A549 (cell line): ENCODE measurements around the gene ANKRD27. TPM values are rescaled to one million over a fixed set of nuclear protein-coding genes. Genes with fewer than 3 reads are reported as not detected.
A peak's percentile ranks its signal among the peaks of the same experiment; 100 is the strongest.

Experiments used
- ATAC-seq, 2 experiments: fragments of 200-7000 bp in 1 of 2; fragments of >200 bp in 1 of 2; cut with Nextera tagmentation in 1 of 2; cut with Tn5 transposase in 1 of 2; 3 replicates each; pipeline versions ENCODE4 v1.8.0 to v1.9.1; 2018 to 2020; ENCODE audit warnings: mild to moderate bottlenecking in 1 of 2, moderate library complexity in 1 of 2
- CTCF ChIA-PET: fragments of 300-600 bp; sonication (Branson Sonifier 250); formaldehyde crosslinking; extraction: SDS; loops from one replicate; lab custom pipeline; 2021; ENCODE audit warnings: antibody characterized with exemption, inconsistent platforms; lab: Yijun Ruan, JAX
- POLR2A ChIA-PET: fragments of 350-600 bp; formaldehyde crosslinking; extraction: SDS; loops from one replicate; lab custom pipeline; 2021; ENCODE audit warnings: antibody characterized with exemption, inconsistent platforms; lab: Yijun Ruan, JAX
- DNase-seq, 2 experiments: peaks; one replicate each; pipeline versions ENCODE4 v3.0.0 to v3.0.0-alpha.2; 2011 to 2016; ENCODE audit warnings: low read depth in 1 of 2, low spot score in 1 of 2
- FAIRE-seq: peaks from 2 replicates; lab custom pipeline; 2011; peaks lifted over from hg19 to GRCh38; lab: Jason Lieb, UNC
- H3K27ac ChIP-seq, 2 experiments: fragments of >200 bp; sonication (Bioruptor Twin); formaldehyde crosslinking; 3 replicates each; pipeline ENCODE4 v1.5.1; 2016 to 2017
- H3K4me1 ChIP-seq: fragments of >200 bp; sonication (Bioruptor Twin); formaldehyde crosslinking; 3 replicates; pipeline ENCODE4 v1.6.1; 2016
- H3K4me2 ChIP-seq: fragments of >200 bp; sonication (Bioruptor Twin); formaldehyde crosslinking; 3 replicates; pipeline ENCODE4 v1.6.1; 2016
- H3K4me3 ChIP-seq: fragments of >200 bp; sonication (Bioruptor Twin); formaldehyde crosslinking; 3 replicates; pipeline ENCODE4 v1.5.1; 2016
- H3K9me3 ChIP-seq: fragments of >200 bp; sonication (Bioruptor Twin); formaldehyde crosslinking; 3 replicates; pipeline ENCODE4 v1.6.1; 2016
- EP300 ChIP-seq, 2 experiments: fragments of >200 bp; sonication (Bioruptor Twin); formaldehyde crosslinking; IDR thresholded peaks; 2 replicates in 1 of 2; 3 replicates in 1 of 2; pipeline ENCODE4 v1.6.1; 2016 to 2017
- HDAC2 ChIP-seq: fragments of 200-600 bp; sonication (generic); IDR thresholded peaks from 2 replicates; pipeline ENCODE4 v1.6.1; 2016
- HOXA7 ChIP-seq: fragments of 250-450 bp; sonication (Bioruptor Pico); IDR thresholded peaks from 2 replicates; pipeline ENCODE4 v1.5.0; 2020; ENCODE audit warnings: mild to moderate bottlenecking, moderate library complexity
- HOXB13 ChIP-seq: fragments of 250-450 bp; sonication (Bioruptor Pico); IDR thresholded peaks from 2 replicates; pipeline ENCODE4 v1.5.0; 2020; ENCODE audit warnings: low read depth, mild to moderate bottlenecking, moderate library complexity
- HOXB5 ChIP-seq: fragments of 250-450 bp; sonication (Bioruptor Pico); IDR thresholded peaks from 2 replicates; pipeline ENCODE4 v1.5.0; 2020; ENCODE audit warnings: mild to moderate bottlenecking, moderate library complexity
- JUN ChIP-seq, 2 experiments: fragments of >200 bp; sonication (Bioruptor Twin); formaldehyde crosslinking; IDR thresholded peaks; 2 replicates in 1 of 2; 3 replicates in 1 of 2; pipeline ENCODE4 v1.6.1; 2016 to 2017
- JUNB ChIP-seq: fragments of >200 bp; sonication (Bioruptor Twin); formaldehyde crosslinking; IDR thresholded peaks from 2 replicates; pipeline ENCODE4 v1.6.1; 2016
- NFE2L2 ChIP-seq: fragments of 150-350 bp; conservative IDR thresholded peaks from 2 replicates; pipeline ENCODE4 v1.6.1; 2014; ENCODE audit warnings: low read length
- NPAS2 ChIP-seq: fragments of 250-450 bp; sonication (Bioruptor Pico); IDR thresholded peaks from 2 replicates; pipeline ENCODE4 v1.8.0; 2022; ENCODE audit warnings: mild to moderate bottlenecking, moderate library complexity, borderline replicate concordance
- NR3C1 ChIP-seq: fragments of >200 bp; sonication (Bioruptor Twin); formaldehyde crosslinking; IDR thresholded peaks from 3 replicates; pipeline ENCODE4 v1.6.1; 2017
- PHF8 ChIP-seq: fragments of 200-600 bp; sonication (generic); IDR thresholded peaks from 2 replicates; pipeline ENCODE4 v1.6.1; 2016; ENCODE audit warnings: low read depth, mild to moderate bottlenecking, antibody characterized with exemption, moderate library complexity, borderline replicate concordance
- RARB ChIP-seq: fragments of 250-450 bp; sonication (Bioruptor Pico); IDR thresholded peaks from 2 replicates; pipeline ENCODE4 v1.8.0; 2021; ENCODE audit warnings: mild to moderate bottlenecking, moderate library complexity
- SMC3 ChIP-seq: fragments of >200 bp; sonication (Bioruptor Twin); formaldehyde crosslinking; IDR thresholded peaks from 3 replicates; pipeline ENCODE4 v1.6.1; 2018; ENCODE audit warnings: inconsistent platforms
- TFCP2L1 ChIP-seq: fragments of 250-450 bp; sonication (Bioruptor Pico); IDR thresholded peaks from 2 replicates; pipeline ENCODE4 v1.5.0; 2021; ENCODE audit warnings: mild to moderate bottlenecking
- TP53 ChIP-seq: fragments of 250-450 bp; sonication (Bioruptor Pico); IDR thresholded peaks from 2 replicates; pipeline ENCODE4 v1.5.0; 2021; ENCODE audit warnings: mild to moderate bottlenecking, moderate library complexity
- WGBS: methylation state at CpG from one replicate; pipeline ENCODE4 v1.1.6; 2017; ENCODE audit errors: missing lambda C conversion rate; 5-methylcytosine and 5-hydroxymethylcytosine counted together
- polyA plus RNA-seq, 4 experiments: library from polyadenylated mRNA; depleted of rRNA in 3 of 4; stranded (reverse); fragments of >200 nt; fragmentation: RNase III in 1 of 4; extraction: RNeasy Plus Mini Kit Qiagen cat#74134 plus additional on column Dnase treatment in 1 of 4; gene quantifications; 2 replicates in 3 of 4; 3 replicates in 1 of 4; pipeline ENCODE4 v1.2.3, GENCODE V29; 2011 to 2017
- TF ChIP-seq, protein P1 (sequence below): fragments of 200-600 bp; sonication (generic); IDR thresholded peaks from 2 replicates; pipeline ENCODE4 v1.6.1; 2016; ENCODE audit warnings: antibody characterized with exemption, mild to moderate bottlenecking, moderate library complexity
- TF ChIP-seq, protein P2 (sequence below): fragments of >200 bp; sonication (Bioruptor Twin); formaldehyde crosslinking; IDR thresholded peaks from 3 replicates; pipeline ENCODE4 v1.6.1; 2016
- TF ChIP-seq, protein P3 (sequence below): fragments of 250-450 bp; sonication (Bioruptor Pico); IDR thresholded peaks from 2 replicates; pipeline ENCODE4 v1.5.0; 2020; ENCODE audit warnings: low read depth, mild to moderate bottlenecking, moderate library complexity
- TF ChIP-seq, protein P4 (sequence below): IDR thresholded peaks from 2 replicates; pipeline ENCODE4 v1.6.1; 2012
- TF ChIP-seq, protein P5 (sequence below): fragments of 150-350 bp; IDR thresholded peaks from 2 replicates; pipeline ENCODE4 v1.6.1; 2014; ENCODE audit warnings: low read depth, mild to moderate bottlenecking, low read length

The ANKRD27 gene
- polyA plus RNA-seq, 2 of the 4 experiments (the other 2 are of a cell fraction), result 23.1 to 60.8 TPM

DNA sequence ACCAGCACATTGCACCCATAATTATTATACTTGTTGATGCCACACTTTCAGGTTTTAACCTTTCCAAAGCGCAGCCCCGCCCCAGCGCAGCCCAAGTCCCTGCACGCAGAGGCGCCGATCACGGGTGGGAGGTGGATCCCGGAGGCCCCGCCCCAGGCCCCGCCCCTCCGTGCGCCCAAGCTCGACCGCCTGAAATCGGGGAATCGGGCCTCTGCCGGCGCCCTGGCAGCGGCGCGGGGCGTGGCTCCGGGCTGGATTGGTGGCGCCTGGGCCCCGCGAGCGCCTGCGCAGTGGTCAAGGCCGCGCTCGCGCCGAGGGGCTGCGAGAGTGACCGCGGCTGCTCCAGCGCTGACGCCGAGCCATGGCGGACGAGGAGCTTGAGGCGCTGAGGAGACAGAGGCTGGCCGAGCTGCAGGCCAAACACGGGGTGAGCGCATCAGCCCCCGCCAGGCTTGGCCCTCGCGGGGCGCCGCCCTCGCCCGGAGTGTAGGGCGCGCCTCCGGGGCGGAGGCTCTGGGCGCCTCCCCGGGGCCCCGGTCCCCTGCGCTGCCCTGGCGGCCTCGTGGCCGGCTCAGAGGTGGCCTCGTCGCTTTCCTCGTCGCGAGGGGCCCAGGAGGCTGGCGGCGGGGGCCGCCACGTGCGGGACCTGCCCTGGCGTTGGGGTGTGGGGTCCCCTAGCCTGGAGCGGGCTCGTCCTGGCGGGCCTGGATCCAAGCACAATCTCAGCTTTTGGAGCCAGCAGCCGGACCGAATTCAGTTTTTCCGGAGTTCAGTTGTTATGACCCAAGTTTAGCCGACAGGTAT is 93.9 kb downstream of the ANKRD27 start, which contains the start of gene PDCD5 (continued):
- TF ChIP-seq, protein P1, sequence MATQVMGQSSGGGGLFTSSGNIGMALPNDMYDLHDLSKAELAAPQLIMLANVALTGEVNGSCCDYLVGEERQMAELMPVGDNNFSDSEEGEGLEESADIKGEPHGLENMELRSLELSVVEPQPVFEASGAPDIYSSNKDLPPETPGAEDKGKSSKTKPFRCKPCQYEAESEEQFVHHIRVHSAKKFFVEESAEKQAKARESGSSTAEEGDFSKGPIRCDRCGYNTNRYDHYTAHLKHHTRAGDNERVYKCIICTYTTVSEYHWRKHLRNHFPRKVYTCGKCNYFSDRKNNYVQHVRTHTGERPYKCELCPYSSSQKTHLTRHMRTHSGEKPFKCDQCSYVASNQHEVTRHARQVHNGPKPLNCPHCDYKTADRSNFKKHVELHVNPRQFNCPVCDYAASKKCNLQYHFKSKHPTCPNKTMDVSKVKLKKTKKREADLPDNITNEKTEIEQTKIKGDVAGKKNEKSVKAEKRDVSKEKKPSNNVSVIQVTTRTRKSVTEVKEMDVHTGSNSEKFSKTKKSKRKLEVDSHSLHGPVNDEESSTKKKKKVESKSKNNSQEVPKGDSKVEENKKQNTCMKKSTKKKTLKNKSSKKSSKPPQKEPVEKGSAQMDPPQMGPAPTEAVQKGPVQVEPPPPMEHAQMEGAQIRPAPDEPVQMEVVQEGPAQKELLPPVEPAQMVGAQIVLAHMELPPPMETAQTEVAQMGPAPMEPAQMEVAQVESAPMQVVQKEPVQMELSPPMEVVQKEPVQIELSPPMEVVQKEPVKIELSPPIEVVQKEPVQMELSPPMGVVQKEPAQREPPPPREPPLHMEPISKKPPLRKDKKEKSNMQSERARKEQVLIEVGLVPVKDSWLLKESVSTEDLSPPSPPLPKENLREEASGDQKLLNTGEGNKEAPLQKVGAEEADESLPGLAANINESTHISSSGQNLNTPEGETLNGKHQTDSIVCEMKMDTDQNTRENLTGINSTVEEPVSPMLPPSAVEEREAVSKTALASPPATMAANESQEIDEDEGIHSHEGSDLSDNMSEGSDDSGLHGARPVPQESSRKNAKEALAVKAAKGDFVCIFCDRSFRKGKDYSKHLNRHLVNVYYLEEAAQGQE, result 0 out of 2 replicates have a peak, but pooled peaks have one; percentile 20
- TF ChIP-seq JUN (IDR thresholded peaks at IDR 0.05), result peak; percentile 82 to 96
- TF ChIP-seq HOXB5 (CRISPR knock-in tag), result peak; percentile 93
- TF ChIP-seq, protein P2, sequence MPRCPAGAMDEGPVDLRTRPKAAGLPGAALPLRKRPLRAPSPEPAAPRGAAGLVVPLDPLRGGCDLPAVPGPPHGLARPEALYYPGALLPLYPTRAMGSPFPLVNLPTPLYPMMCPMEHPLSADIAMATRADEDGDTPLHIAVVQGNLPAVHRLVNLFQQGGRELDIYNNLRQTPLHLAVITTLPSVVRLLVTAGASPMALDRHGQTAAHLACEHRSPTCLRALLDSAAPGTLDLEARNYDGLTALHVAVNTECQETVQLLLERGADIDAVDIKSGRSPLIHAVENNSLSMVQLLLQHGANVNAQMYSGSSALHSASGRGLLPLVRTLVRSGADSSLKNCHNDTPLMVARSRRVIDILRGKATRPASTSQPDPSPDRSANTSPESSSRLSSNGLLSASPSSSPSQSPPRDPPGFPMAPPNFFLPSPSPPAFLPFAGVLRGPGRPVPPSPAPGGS, result peak; percentile 97
- TF ChIP-seq HOXA7 (CRISPR knock-in tag), result no peak
- TF ChIP-seq PHF8, result peak; percentile 97
- TF ChIP-seq, protein P3, sequence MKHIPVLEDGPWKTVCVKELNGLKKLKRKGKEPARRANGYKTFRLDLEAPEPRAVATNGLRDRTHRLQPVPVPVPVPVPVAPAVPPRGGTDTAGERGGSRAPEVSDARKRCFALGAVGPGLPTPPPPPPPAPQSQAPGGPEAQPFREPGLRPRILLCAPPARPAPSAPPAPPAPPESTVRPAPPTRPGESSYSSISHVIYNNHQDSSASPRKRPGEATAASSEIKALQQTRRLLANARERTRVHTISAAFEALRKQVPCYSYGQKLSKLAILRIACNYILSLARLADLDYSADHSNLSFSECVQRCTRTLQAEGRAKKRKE (CRISPR knock-in tag), result peak; percentile 72; the same call in 1 of the 2 replicates
- no peak for TF ChIP-seq JUNB
- no peak for TF ChIP-seq RARB (CRISPR knock-in tag)
- peak; percentile 63; the same call in 1 of the 2 replicates for TF ChIP-seq HOXB13 (CRISPR knock-in tag)
- no peak for TF ChIP-seq NFE2L2
- TF ChIP-seq, protein P4, sequence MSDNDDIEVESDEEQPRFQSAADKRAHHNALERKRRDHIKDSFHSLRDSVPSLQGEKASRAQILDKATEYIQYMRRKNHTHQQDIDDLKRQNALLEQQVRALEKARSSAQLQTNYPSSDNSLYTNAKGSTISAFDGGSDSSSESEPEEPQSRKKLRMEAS, result peak; percentile 87
- no peak for TF ChIP-seq NPAS2 (CRISPR knock-in tag)
- TF ChIP-seq HDAC2, result no peak
- 0 out of 2 replicates have a peak, but pooled peaks have one; percentile 29 for TF ChIP-seq TP53
- peak; percentile 36; the same call in 1 of the 2 replicates for TF ChIP-seq TFCP2L1 (CRISPR knock-in tag)
- TF ChIP-seq, protein P5, sequence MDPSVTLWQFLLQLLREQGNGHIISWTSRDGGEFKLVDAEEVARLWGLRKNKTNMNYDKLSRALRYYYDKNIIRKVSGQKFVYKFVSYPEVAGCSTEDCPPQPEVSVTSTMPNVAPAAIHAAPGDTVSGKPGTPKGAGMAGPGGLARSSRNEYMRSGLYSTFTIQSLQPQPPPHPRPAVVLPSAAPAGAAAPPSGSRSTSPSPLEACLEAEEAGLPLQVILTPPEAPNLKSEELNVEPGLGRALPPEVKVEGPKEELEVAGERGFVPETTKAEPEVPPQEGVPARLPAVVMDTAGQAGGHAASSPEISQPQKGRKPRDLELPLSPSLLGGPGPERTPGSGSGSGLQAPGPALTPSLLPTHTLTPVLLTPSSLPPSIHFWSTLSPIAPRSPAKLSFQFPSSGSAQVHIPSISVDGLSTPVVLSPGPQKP, result no peak
- no peak for TF ChIP-seq EP300 (IDR thresholded peaks at IDR 0.05)
- TF ChIP-seq, all 56 proteins: peak for 15

DNA sequence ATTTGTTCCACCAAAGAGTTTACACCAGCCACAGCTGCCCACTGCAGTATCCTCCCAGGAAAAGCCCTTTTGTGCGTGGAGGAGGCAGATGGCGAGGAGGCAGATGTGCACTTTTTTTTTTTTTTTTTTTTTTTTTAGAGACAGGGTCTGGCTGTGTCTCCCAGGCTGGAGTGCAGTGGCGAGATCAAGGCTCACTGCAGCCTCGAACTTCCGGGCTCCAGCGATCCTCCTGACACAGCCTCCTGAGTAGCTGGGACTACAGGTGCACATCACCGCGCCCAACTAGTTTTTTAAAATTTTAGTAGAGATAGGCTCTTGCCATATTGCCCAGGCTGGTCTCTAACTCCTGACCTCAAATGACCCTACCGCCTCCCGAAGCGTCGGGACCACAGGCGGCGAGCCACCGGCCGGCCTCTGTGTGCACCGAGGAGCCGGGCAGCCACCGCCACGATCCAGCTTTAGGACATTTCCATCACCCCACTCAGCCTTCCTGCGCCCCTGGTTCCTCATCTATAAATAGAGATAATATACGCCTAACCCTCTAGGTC is 94.6 kb downstream of the ANKRD27 start:
- CTCF ChIA-PET, result interaction anchor here (1.0 to 6.9 kb wide), 8 partner anchors 10 to 1914 kb away, joined by 3 to 76 read pairs (median 9); no protein-coding TSS in a partner anchor
- Histone ChIP-seq H3K4me1 (peaks cover 16% of the 10 kb centered on the region), H3K27ac (peak overlapping the region; percentile 91 to 93), H3K4me3 (peak overlapping the region; percentile 94), H3K4me2 (peak overlapping the region; percentile 72), H3K9me3 (no peaks in the 10 kb centered on the region)
- TF ChIP-seq NR3C1 (no peak), SMC3 (0 out of 3 replicates have a peak, but pooled peaks have one; percentile 7)
- no peak for DNase-seq
- 15% methylated on average over 22 of the region's 22 CpGs for WGBS
- no peak for FAIRE-seq
- peak; percentile 60 for ATAC-seq
- POLR2A ChIA-PET, result interaction anchor here (0.8 to 2.5 kb wide), 10 partner anchors 11 to 498 kb away, joined by 3 to 15 read pairs (median 4); partner anchors contain the start of genes ANKRD27, DPY19L3, NUDT19 and ZNF507
